IMR-90 (cell line): Measurements from ENCODE around the gene PRCP.

Experiments used
- BHLHE40 ChIP-seq: fragments of 150-350 bp; IDR thresholded peaks from 2 replicates; pipeline ENCODE4 v1.6.1; 2016; ENCODE audit warnings: mild to moderate bottlenecking, low read depth, low read length
- CHD1 ChIP-seq: IDR thresholded peaks from 2 replicates; pipeline ENCODE4 v1.6.1; 2012; ENCODE audit warnings: low read depth, low read length, improper control_type of control experiment
- MXI1 ChIP-seq: IDR thresholded peaks from 2 replicates; pipeline ENCODE4 v1.6.1; 2012; ENCODE audit warnings: low read depth, mild to moderate bottlenecking, low read length, moderate library complexity, borderline replicate concordance
- NFE2L2 ChIP-seq: fragments of 150-350 bp; IDR thresholded peaks from 2 replicates; pipeline ENCODE4 v1.6.1; 2016; ENCODE audit warnings: low read depth, mild to moderate bottlenecking, low read length
- POLR2A ChIP-seq: IDR thresholded peaks from 2 replicates; pipeline ENCODE4 v1.6.1; 2012; ENCODE audit warnings: mild to moderate bottlenecking, low read depth, low read length
- RAD21 ChIP-seq: IDR thresholded peaks from 2 replicates; pipeline ENCODE4 v1.6.1; 2012; ENCODE audit warnings: low read length, improper control_type of control experiment
- RCOR1 ChIP-seq: IDR thresholded peaks from 2 replicates; pipeline ENCODE4 v1.6.1; 2012; ENCODE audit warnings: mild to moderate bottlenecking, low read length, improper control_type of control experiment; ENCODE audit not compliant: insufficient replicate concordance
- RFX5 ChIP-seq: IDR thresholded peaks from 2 replicates; pipeline ENCODE4 v1.8.0; 2012; ENCODE audit warnings: low read depth, mild to moderate bottlenecking, low read length, moderate library complexity
- TF ChIP-seq, protein P1 (sequence below): conservative IDR thresholded peaks from 2 replicates; pipeline ENCODE4 v1.5.1; 2012; ENCODE audit warnings: mild to moderate bottlenecking, low read depth, low read length, improper control_type of control experiment
- TF ChIP-seq, protein P2 (sequence below): fragments of 150-350 bp; IDR thresholded peaks from 2 replicates; pipeline ENCODE4 v1.6.1; 2016; ENCODE audit warnings: low read depth, mild to moderate bottlenecking, low read length, moderate library complexity, borderline replicate concordance

- TF ChIP-seq, protein P1, sequence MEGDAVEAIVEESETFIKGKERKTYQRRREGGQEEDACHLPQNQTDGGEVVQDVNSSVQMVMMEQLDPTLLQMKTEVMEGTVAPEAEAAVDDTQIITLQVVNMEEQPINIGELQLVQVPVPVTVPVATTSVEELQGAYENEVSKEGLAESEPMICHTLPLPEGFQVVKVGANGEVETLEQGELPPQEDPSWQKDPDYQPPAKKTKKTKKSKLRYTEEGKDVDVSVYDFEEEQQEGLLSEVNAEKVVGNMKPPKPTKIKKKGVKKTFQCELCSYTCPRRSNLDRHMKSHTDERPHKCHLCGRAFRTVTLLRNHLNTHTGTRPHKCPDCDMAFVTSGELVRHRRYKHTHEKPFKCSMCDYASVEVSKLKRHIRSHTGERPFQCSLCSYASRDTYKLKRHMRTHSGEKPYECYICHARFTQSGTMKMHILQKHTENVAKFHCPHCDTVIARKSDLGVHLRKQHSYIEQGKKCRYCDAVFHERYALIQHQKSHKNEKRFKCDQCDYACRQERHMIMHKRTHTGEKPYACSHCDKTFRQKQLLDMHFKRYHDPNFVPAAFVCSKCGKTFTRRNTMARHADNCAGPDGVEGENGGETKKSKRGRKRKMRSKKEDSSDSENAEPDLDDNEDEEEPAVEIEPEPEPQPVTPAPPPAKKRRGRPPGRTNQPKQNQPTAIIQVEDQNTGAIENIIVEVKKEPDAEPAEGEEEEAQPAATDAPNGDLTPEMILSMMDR = no peak
- TF ChIP-seq POLR2A = no peak
- no peak for TF ChIP-seq CHD1
- TF ChIP-seq, protein P2, sequence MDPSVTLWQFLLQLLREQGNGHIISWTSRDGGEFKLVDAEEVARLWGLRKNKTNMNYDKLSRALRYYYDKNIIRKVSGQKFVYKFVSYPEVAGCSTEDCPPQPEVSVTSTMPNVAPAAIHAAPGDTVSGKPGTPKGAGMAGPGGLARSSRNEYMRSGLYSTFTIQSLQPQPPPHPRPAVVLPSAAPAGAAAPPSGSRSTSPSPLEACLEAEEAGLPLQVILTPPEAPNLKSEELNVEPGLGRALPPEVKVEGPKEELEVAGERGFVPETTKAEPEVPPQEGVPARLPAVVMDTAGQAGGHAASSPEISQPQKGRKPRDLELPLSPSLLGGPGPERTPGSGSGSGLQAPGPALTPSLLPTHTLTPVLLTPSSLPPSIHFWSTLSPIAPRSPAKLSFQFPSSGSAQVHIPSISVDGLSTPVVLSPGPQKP = no peak
- TF ChIP-seq RFX5 = no peak
- no peak for TF ChIP-seq NFE2L2
- TF ChIP-seq RCOR1 = no peak
- no peak for TF ChIP-seq MXI1
- no peak for TF ChIP-seq RAD21
- no peak for TF ChIP-seq BHLHE40
Measured at GRCh38 chr11:82902880-82903279, 2.6 kb upstream of the PRCP start.
